ENCODE results near the gene PLCXD1.

DNA sequence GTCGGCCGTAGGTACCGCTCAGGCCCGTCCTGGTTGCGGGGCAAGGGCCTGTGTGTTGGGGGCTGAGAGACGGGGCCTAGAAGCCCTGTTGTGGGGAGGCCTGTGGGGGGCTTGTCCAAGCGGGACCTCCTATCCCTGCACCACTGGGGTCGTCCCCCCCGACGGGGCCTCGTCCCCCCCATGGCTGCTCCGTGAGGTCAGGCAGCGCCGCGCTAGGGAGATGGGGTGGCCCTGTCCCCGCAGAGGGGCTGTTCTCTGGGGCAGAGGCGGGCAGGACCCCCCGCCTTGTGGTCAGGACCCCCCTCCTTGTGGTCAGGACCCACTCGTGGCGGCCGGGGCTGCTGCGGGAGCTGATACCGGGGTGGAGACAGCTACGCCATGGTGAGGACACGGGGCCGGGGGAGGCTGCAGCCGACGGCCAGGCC, 49.6 kb downstream of the PLCXD1 start:
- TF ChIP-seq, protein P1, sequence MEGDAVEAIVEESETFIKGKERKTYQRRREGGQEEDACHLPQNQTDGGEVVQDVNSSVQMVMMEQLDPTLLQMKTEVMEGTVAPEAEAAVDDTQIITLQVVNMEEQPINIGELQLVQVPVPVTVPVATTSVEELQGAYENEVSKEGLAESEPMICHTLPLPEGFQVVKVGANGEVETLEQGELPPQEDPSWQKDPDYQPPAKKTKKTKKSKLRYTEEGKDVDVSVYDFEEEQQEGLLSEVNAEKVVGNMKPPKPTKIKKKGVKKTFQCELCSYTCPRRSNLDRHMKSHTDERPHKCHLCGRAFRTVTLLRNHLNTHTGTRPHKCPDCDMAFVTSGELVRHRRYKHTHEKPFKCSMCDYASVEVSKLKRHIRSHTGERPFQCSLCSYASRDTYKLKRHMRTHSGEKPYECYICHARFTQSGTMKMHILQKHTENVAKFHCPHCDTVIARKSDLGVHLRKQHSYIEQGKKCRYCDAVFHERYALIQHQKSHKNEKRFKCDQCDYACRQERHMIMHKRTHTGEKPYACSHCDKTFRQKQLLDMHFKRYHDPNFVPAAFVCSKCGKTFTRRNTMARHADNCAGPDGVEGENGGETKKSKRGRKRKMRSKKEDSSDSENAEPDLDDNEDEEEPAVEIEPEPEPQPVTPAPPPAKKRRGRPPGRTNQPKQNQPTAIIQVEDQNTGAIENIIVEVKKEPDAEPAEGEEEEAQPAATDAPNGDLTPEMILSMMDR (IDR thresholded peaks at IDR 0.05): no peak
- no peak for TF ChIP-seq POLR2A (IDR thresholded peaks at IDR 0.05)
- no peak for TF ChIP-seq POLR2AphosphoS5 (IDR thresholded peaks at IDR 0.05)

Data from prostate gland (tissue), 2 donors.